ENCODE data around the gene MRPL53.
"Not testable (repeated sequence)": the region's sequence is repeated elsewhere in the genome, so short reads cannot be mapped to it uniquely, and the experiment has no call there.

The MRPL53 gene

DNA sequence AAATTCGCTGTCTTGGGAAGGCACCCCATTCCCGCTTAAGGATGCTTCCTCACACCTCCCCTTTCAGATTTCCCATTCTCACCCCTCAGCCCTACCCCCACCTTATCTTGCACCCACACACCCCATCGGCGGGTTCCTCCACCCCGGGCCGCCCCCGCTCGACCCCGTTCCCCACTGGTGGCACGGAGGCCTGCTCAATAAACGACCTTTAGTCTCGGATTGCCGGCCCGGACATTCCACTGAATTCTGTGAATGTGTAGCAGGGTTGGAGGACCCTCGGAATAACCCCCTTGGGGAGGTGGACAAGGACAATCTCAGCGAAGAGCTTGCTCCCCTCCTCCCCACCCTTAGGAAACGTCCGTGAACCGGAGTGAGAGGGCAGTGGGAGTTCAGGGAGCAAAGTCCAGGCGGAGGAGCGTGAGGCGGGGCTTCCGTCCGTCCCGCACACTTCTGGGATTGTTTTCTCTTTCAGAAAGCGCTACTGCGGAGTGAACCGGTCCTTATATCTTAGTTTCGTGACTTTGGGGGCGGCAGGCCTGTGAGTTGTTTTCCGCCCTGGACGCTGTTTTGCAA is 29.8 kb upstream of the MRPL53 start:
- no peak for DNase-seq

DNA sequence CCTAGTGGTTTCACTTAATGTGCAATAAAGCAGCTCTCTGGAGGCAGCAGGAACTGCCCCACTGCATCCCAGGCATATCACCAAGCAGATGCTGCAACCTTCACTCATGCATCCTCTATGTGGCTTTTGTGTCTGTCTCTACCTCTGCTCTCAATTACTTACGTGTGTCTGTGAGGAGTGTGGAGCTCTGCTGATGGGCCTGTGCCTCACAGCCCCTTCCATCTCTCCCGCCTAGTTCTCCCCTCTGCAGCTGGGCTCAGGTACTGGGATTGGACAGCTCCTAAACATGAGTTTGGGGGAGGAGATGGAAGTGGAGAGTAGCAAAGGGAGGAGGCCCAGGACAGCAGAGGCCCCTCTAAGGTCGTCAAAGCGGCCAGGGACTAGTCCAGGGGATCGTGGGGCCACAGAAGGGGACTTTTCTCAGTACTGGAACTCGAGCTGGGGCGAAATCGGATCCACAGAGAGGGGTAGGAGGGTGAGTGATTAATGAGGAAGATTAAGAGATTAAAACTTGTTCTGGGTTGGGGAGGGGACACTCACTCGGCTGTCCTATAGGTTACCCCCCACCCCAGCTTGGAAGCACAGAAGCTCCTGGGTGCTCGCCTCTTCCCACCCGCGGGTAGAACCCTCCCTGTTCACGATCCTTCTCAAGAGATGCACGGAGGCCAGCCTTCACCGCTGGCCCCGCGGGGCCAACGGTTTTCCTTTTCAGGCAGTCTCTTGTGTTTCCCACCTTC is 29.0 kb upstream of the MRPL53 start:
- DNase-seq, result no peak

DNA sequence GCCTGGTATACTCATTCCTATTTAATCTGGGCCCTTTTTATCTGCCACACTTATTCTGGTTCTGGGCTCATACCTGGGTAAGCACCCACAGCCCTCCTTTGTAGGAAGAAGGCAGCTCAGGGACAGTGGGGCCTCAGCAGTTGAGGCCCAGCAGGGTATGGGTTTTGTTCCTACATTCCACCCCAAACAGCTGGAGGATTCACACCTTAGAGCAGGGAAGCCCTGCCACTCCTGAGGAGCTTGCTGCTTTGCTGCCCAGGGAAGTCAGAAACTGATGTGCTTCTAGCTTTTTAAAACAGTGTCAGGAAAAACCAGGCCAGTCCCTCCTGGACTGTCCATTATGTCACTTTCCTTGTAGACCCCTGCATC is 28.1 kb upstream of the MRPL53 start:
- no peak for DNase-seq

DNA sequence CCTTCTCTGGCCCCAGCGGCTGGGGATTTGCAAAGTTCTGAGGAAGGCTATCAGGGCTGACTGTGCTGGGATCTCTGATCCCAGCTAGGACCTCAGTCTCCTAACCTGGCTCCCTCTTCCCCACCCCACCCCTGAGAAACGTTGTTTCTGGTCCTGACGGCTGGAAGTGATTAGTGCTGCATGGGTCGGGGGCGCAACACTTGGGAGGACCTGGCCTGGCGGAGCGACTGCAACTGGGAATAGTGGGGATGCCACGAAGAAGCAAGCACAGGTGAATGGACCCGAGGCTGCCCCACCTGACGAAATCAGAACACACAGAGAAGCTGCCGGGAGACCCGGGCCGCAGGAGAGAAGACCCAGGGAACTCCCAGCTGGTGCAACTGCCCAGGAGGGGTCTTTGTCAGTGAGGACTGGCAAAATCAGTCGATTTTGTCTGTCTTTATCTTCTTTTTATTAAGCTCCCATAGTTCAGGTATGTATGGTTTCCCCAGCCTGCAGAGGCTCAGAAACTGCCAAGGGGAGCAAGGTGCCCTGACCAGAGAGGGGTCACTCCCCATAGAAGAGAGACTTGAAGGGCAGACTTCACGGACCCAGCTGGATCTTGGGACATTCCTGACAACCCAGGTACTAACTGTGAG is 27.6 kb upstream of the MRPL53 start:
- no peak for DNase-seq

DNA sequence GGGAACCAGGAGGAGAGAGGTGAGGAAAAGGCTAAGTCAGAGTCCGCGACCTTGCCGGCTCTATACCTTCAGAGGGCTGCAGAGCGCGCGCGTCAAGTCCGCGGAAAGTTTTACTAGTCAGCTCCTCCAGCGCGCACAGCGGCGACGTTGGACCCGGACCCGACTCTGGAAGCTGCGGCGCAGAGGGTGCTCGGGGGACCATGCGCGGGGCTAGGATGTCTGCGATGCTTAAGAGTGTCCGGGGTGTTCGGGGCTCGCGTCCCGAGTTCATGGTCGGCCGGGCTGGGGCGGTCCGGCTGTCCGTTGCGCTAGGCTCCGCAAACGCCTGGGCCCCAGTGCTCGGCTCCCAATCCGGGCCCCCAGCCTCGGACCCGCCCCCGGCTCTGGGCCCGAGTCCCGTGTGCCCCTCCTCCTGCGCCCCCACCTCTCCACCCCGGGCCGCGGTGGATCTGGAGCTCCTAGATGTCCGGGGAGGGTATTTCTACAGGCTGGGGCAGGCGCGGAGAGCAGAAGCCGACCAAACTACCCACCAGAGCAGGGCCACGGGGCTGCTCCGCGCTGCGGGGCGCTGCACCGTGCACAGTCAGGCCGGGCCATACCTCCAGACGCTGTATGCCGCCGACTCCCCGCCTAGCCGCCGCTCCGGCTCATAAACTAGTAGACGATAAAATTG is 26.9 kb upstream of the MRPL53 start, which contains the start of gene LBX2:
TSS of gene LBX2 (minus strand) at position 337 of the 673 bp plus-strand sequence. CDS start at position 271, 66 bp downstream.
- no peak for DNase-seq

DNA sequence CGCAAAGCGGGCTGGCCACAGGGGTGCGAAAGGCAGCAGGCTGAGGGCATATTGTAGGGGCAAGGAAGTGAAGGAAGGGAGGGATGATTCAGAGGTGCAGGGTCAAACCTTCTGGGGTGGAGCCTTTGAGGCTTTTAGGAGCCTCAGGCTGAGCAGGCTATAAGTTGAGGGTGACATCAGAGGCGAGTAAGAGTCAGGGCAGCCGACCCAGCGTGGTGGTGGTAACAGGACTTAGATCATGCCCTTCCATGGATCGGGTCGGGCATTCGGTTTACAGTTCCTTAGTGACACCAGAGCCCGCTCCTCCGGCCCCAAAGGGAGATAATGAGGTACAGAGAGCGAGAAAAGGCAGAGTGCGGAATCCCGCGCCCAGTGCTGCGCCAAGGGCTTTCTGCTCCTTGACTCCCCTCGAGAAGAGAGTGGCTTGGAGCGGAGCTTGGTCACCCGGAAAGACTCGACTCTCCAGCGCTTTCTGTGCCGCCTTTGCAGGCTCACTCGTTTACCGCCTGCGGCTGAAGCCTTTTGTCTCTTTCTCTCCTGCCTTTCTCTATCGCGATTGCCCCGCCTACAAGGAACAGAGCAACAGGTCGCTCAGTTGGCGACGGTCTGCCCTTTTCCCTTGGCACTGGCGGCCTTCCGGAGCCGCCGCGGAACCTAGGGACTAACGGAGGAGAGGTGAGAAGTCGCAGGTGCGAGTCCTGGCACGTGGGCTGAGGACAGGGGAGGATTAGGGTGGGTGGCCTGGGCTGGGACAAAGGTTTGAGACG is 26.2 kb upstream of the MRPL53 start:
- DNase-seq, result no peak

DNA sequence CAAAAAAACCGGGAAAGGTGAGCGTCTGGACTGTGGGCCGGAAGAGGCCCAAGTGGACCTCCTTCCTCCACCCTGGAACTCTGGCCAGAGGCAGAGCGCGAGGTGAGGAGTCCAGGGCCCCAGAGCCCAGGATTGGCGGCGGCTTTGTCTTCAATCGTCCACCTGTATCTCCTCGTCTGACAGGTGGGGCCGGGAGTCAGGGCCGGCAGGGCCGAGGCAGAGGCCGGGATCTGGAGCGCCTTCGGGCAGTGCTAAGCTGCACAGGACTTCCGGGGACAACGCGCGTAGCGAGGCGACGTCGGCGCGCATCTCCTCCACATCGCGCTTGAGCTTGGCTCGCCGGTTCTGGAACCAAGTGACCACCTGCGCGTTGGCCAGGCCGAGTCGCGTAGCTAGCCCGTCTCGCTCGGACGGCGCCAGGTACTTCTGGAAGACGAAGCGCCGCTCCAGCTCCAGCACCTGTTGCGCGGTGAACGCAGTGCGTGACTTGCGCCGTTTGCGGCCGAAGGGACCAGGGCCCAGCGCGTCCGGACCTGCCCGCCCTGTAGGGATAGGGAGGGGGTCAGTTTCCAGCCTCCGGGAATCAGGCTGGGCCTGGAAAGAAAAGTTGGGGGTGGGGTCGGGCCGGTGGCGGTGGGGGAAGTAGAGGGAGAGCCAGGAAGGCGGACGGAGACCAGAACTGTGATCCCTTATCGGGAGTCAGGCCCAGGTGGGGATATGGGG is 25.5 kb upstream of the MRPL53 start:
- no peak for DNase-seq

DNA sequence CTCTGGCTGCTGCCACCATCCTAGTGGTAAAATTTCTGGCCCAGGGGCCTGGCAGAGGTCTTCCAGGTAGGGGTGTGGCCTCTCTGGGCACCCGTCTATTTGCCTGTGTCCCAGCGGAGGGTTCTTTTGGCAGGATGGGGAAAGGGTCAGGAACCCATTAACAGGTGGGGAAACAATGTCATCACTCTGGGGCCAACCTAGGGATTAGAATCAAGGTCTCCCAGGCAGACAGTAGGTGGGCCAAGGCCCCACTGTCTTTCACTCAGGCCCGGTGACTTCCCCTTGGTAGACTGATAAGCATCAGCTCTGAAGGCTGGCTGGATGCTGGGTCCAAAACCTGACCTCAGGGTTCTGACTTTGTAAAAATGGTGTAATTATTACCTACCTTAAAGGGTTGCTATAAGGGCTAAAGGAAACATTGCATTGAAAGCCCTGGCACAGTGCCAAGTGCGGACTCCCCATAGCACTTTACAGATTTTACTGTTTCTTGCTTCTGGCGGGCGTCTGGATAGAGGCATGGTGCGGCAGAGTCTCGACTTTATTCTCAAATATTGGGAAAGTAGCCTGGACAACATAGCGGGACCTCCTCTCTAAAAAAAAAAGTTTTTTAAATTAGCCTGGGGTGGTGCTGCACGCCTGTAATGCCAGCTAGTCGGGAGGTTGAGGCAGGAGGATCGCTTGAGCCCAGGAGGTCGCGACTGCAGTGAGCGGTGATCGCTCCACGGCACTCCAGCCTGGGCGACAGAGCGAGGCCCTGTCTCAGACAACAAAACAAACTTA is 24.7 kb upstream of the MRPL53 start:
- DNase-seq, result no peak

DNA sequence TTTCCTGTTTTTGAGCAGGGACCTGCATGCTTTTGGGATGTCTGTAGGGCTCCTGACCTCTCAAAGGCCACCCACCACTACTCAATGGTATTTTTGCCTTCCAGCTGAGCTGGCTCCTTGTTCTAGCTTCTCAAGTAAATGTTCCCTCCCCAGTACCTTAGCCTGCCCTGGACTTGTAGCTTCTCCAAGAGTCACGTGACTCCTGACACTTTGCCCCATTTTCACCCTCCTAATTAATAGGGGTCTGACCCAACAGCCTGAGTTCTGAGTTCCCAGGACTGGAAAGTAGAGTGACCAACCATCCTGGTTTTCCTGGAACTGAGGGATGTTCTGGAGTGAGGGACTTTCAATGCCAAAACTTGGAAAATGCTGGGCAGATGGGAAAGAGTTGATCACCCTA is 23.0 kb upstream of the MRPL53 start:
- DNase-seq, result no peak

DNA sequence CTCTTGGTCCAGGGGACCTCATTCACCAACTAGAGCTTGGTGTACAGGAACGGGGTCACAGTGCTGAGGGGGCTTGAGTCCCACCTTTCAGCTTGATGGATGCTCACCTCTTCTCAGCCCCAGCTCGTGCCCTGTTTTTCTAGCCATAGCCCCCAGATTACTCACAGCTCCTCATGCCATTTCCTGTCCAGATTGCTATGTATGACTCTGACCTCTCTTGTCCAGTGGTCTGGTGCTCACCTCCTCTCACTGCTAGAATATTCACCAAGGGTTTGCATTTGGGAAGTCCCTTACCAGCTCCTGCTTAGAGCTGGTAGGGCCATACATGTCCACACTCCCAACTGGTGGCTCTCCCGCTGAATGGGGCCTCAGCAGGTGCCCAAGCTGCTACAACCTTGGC is 21.1 kb upstream of the MRPL53 start:
- no peak for DNase-seq

DNA sequence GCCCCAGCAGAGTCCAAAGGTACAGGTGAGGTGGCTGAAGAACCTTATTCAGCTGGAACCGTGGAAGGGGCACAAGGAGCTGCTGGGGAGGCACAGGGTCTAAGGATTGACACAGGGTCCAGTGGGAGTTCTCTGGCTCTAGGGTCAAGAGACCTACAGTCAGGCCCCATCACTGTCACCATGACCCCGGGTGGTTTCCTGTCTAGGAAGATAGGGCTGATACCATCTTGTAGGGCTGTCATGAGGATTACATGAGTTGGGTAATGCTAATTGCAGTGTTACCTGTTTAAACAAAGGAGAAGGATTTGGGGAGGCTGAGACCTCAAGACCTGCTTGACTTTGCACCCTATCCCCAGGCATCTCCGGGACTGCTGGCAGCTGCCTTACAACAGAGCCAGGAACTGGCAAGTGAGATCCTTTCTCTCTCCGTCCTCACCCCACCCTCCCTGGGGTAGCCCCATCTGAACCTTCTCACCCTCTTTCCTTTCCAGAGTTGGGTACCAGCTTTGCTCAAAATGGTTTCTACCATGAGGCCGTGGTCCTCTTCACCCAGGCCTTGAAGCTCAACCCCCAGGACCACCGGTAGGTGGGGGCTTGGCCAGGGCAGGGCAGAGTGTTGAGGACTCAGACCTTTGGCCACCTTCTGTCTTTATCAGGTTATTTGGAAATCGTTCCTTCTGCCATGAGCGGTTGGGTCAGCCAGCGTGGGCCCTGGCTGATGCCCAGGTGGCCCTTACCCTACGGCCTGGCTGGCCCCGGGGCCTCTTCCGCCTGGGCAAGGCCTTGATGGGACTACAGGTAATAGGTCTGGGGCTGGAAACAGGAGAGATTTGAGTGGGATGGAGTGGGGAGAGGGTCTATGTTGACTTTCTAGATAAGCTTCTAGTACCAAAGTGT is 19.4 kb upstream of the MRPL53 start:
- DNase-seq, result no peak

DNA sequence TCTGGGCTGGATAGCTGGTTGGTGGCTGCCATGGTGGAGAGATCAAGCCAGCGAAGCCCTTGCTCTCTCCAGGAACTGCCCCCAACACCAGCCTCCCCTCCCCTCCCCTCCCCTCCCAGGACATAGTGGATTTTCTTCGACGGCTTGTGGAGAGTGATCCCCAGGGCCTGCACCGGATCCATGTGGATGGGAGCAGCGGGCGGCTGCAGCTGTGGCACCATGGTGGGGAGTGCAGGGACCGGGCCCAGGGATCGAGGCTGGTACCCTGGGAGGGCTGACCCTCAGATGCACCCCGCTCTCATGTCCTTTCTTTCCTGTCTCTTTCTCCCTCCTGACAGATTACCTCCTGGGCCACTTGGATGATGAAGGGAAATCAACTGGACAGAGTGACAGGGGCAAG is 17.4 kb upstream of the MRPL53 start:
- DNase-seq, result no peak

DNA sequence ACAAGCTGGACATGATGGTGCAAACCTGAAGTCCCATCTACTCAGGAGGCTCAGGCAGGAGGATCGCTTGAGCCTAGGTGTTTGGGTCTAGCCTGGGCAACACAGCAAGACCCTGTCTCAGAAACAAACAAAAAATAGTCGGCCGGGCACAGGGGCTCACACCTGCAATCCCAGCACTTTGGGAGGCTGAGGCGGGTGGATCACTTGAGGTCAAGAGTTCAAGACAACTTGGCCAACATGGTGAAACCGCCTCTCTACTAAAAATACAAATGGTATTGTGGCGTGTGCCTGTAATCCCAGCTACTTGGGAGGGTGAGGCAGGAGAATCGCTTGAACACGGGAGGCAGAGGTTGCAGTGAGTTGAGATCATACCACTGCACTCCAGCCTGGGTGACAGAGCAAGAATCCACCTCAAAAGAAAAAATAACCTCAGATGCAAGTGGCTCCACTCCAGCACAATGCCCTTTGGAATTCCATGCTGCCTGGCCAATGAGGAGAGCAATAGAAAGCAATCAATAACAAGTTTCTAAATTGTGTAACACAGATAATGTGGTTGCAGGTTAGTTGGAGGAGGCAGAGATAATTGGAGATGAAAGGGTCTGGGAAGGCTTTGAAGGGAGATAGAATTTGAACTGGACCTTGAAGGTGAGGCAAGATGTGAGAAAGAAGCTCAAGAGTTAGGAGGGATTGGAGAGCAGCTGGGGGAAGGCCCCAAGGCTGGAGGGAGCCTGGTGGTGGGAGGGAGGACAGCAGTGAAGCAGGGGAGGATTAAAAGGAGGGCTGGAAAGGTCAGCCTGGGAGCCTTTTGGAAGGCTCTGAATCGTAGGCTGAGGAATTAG is 16.4 kb upstream of the MRPL53 start:
- no peak for DNase-seq

DNA sequence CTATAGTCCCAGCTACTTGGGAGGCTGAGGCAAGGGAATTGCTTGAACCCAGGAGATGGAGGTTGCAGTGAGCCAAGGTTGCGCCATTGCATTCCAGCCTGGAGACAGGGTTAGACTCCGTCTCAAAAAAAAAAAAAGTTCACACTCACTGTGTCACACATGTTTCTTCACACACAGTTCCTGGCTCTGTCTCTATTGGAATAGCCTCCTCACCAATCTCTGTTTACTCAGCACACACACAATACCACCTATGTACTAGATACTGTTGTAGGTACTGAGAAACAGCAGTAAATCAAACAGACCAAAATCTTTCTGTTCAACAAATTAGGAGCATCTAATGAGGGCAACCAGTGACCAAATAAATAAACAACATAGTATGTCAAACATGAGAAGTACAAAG is 13.7 kb upstream of the MRPL53 start:
- DNase-seq, result no peak

DNA sequence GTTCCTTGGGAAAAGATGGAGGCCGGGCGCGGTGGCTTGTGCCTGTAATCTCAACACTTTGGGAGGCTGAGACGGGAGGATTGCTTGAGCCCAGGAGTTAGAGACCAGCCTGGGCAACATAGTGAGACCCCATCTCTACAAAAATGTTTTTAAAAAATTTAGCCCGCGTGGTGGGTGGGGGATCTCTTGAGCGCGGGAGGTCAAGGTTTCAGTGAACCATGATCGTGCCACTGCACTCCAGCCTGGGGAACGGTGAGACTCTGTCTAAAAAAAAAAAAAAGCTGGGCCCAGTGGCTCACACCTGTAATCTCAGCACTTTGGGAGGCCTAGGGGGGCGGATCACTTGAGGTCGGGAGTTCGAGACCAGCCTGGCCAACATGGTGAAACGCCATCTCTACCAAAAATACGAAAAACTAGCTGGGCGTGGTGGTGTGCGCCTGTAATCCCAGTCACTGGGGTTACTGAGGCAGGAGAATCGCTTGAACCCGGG is 11.2 kb upstream of the MRPL53 start:
- DNase-seq, result not testable (repeated sequence)

DNA sequence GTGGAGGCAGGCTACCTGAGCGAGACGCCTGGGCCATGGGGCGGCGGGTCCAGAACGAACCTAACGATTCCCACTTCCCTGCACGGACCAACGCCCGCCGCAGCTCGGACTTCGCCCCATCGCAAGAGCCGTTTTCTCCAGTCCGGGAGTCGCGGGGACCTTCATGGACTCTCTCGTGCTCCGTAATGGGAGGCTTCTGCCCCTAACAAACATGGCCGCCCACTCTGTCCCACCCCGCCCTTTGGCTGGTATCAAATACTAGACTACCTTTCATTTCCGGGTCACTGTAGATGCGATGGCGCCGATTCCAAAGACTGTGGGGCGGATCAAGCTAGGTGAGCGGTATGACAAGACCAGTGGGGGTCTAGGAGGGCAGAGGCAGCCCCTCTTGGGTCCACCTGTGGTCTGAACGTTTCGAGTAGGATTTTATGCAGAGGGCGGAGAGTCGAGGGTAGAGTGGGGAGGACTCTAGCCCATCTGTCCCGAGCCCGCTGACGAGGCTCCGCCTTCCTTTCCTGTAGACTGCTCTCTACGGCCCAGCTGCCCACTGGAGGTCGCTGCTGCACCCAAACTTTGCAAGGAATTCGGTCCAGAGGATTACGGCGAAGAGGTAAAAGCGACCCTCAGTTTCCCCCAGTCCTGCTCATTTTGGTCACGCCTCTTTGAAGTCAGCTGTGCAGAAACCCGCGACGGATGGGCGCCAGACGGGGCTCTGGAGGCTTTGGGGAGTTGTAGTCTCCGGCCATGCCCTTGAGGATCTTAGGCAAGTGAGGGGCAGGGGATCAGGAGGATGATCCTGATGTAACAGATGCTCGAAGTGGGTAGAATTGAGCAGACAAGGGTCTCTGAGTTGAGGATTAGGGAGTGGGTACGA is 10.6 kb upstream of the MRPL53 start, which contains the start of the genes CCDC142 and TTC31:
TSS of gene CCDC142 (minus strand) at position 198 of the 874 bp plus-strand sequence. CDS start at position 37, 161 bp downstream.
TSS of gene TTC31 (plus strand) at position 281 of the 874 bp plus-strand sequence. CDS start at position 296, 15 bp downstream.
- peak; percentile 87 for DNase-seq

DNA sequence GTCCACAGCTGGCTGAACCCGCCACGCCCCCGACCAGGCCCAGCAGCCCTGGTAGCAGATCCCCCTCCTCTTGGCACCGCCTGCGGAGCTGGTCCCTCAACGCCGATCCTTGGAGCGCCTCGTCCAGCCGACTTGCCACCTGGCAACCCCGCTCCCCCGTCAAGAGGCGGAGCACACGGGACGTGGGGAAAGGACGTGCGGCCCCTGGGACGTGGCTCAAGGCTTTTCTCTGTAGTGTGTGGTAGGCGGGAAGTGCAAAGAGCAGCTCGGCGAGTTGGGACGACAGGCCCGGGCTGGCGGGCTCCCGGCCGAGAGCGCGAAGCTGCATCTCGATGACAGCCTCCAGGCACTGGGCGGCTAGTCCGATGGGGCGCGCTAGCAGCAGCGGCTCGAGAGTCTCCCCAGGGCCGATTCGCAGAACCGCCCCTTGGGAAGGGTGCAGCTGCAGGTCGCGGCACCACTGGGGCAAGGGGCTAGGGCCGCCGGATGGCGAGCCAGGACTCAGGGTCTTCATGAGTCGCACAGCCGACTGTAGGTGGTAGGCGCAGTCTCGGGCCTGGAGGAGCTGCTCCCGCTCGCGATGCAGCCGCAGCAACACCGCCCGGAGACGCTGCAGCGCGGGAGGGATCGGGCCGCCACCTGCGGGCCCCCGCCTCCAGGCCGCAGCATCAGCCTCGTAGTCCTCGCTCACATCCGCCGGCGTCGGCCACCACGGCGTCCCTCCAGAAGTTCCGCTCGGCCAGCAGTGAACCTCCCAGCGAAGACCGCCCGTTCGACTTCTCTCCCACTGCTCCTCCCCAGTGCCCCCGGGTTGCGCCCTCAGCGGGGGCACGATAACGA is 9.7 kb upstream of the MRPL53 start:
- DNase-seq, result no peak
